ENCODE results near the gene FN3K.

- no peak for TF ChIP-seq CTCF (IDR thresholded peaks at IDR 0.05)
- TF ChIP-seq POLR2A (IDR thresholded peaks at IDR 0.05) = no peak
Measured at GRCh38 chr17:82732118-82732743, 3.2 kb upstream of the FN3K start.
